Measurements from ENCODE around the gene ETFA.

DNA sequence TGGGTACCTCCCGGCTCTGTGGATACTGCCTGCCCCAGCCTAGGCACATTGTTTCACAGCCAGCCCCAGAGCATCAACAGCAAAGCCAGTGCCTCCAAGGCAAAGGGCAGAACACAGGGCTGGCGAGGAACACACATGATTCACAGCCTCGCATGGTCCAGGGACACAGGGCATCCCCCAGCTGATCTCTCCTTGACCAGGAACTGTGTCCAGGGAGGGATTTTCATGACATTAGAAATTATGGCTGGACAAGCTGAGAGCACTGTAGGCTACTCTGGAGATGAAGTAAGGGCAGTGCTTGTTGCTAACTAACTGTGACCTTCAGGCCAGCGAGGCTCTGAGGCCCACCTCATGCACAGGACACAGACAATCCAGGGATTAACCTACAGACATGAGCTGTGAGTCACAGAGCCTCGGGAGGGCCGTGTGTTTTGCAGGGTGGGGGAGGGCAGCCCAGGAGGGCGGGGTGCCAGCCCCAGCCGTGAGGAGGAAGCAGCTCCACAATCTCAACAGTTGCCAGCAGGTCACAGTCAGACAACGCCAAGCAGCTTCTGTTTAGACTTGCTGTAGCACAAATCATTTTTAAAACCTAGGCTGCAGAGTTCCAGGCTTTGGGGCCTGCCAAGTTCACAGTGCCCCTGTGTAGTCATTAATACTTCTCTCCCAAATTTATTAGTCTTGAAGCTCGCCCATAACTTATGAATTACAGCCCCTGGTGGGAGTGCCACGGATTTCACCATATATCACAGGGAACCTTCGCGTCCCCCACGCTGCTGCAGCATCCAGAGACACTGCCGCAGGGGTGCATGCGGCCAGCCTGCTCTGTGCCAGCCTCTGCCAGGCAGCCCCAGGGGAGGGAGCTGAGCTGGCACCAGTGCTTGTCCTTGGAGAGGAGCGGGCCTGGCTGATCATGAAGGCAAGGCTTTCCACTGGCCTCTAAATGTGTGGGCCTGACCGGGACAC lies 114.7 kb downstream of the ETFA start:
- TF ChIP-seq, protein P1, sequence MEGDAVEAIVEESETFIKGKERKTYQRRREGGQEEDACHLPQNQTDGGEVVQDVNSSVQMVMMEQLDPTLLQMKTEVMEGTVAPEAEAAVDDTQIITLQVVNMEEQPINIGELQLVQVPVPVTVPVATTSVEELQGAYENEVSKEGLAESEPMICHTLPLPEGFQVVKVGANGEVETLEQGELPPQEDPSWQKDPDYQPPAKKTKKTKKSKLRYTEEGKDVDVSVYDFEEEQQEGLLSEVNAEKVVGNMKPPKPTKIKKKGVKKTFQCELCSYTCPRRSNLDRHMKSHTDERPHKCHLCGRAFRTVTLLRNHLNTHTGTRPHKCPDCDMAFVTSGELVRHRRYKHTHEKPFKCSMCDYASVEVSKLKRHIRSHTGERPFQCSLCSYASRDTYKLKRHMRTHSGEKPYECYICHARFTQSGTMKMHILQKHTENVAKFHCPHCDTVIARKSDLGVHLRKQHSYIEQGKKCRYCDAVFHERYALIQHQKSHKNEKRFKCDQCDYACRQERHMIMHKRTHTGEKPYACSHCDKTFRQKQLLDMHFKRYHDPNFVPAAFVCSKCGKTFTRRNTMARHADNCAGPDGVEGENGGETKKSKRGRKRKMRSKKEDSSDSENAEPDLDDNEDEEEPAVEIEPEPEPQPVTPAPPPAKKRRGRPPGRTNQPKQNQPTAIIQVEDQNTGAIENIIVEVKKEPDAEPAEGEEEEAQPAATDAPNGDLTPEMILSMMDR (IDR thresholded peaks at IDR 0.05; ENCODE audit: low read length): no peak
- no peak for TF ChIP-seq EZH2 (IDR thresholded peaks at IDR 0.05; ENCODE audit: borderline replicate concordance, low read length)

Data from OCI-LY1 (cell line).